Astrocyte of the cerebellum (primary cell): ENCODE measurements around the gene IZUMO1R.

Experiments
- DNase-seq: peaks from one replicate; pipeline ENCODE4 v3.0.0-alpha.2; 2011; ENCODE audit warnings: low read depth
- H3K4me3 ChIP-seq: 2 replicates; pipeline ENCODE4 v1.5.1; 2011; ENCODE audit warnings: mild to moderate bottlenecking, low read depth, low read length, moderate library complexity
- CTCF ChIP-seq: IDR thresholded peaks from 2 replicates; pipeline ENCODE4 v1.5.1; 2012; ENCODE audit warnings: low read length, low read depth, moderate library complexity, mild to moderate bottlenecking; ENCODE audit errors: missing control alignments
- in situ Hi-C: cut with HindIII; loops from 2 replicates; pipeline ENCODE4 v1.10.0; 2017; ENCODE audit warnings: low sequenced_read_pairs

IZUMO1R gene

GRCh38 chr11:94315664-94316063, 11.3 kb downstream of the IZUMO1R start:
- in situ Hi-C loops: no loop called here
- no peak for DNase-seq
- H3K4me3 ChIP-seq: no peak overlapping the region
- TF ChIP-seq CTCF: no peak

GRCh38 chr11:94322501-94322900, 18.1 kb downstream of the IZUMO1R start:
- TF ChIP-seq CTCF: no peak
- DNase-seq: no peak
- in situ Hi-C loops: no loop called here

GRCh38 chr11:94325681-94326080, 21.3 kb downstream of the IZUMO1R start:
- in situ Hi-C loops: no loop called here
- TF ChIP-seq CTCF: peak; percentile 24
- no peak overlapping the region for H3K4me3 ChIP-seq
- DNase-seq: no peak

More at GRCh38 chr11:94322501-94322900, 18.1 kb downstream of the IZUMO1R start:
- no peak overlapping the region for H3K4me3 ChIP-seq

- no peak for DNase-seq
- in situ Hi-C loops: no loop called here
- H3K4me3 ChIP-seq: no peak overlapping the region
- TF ChIP-seq CTCF: no peak
These were observed 22.6 kb downstream of the IZUMO1R start for GRCh38 chr11:94326947-94327346.

GRCh38 chr11:94328587-94329080, 24.3 kb downstream of the IZUMO1R start:
- TF ChIP-seq CTCF: no peak
- no peak for DNase-seq
- no peak overlapping the region for H3K4me3 ChIP-seq
- in situ Hi-C loops: no loop called here

- DNase-seq: no peak
- in situ Hi-C loops: no loop called here
These were observed 25.1 kb downstream of the IZUMO1R start for GRCh38 chr11:94329501-94329900.

More at GRCh38 chr11:94329501-94329900, 25.1 kb downstream of the IZUMO1R start:
- no peak overlapping the region for H3K4me3 ChIP-seq
- TF ChIP-seq CTCF: no peak
